HG02973 (cell line): ENCODE measurements around the gene CLIP3.
"Not testable (repeated sequence)": the region's sequence is repeated elsewhere in the genome, so short reads cannot be mapped to it uniquely, and the experiment has no call there.

Experiments
- ATAC-seq: cut with Tn5 transposase; IDR thresholded peaks from one replicate; pipeline ENCODE4 v1.9.1; 2021; ENCODE audit warnings: moderate library complexity; ENCODE audit not compliant: unreplicated experiment

Gene CLIP3

GRCh38 chr19:36049080-36049698 is 16.5 kb upstream of the CLIP3 start:
- no peak for ATAC-seq

- no peak for ATAC-seq
These were observed 15.2 kb upstream of the CLIP3 start for GRCh38 chr19:36047835-36048234.

GRCh38 chr19:36046443-36047050 is 13.9 kb upstream of the CLIP3 start:
- no peak for ATAC-seq

DNA sequence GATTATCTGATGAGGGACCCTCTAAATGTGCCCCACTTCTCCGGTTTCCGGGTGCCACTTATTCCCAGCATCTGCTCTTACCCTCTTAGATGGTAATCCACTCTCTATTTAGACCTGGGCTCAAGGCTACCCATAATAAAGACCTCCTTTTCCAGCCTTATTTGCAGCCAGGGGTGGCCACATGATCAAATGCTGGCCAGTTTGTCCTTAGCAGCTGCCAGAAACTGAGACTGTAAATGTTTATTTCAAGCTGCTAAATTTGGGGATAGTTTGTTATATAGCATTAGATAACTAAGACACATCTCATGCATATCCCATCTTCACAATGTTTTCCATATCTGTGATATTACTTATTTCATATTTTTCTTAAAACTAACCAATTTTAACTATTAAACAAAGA is 11.3 kb upstream of the CLIP3 start:
- ATAC-seq: no peak

- ATAC-seq: no peak
These were observed 9.2 kb upstream of the CLIP3 start for GRCh38 chr19:36041831-36042230.

DNA sequence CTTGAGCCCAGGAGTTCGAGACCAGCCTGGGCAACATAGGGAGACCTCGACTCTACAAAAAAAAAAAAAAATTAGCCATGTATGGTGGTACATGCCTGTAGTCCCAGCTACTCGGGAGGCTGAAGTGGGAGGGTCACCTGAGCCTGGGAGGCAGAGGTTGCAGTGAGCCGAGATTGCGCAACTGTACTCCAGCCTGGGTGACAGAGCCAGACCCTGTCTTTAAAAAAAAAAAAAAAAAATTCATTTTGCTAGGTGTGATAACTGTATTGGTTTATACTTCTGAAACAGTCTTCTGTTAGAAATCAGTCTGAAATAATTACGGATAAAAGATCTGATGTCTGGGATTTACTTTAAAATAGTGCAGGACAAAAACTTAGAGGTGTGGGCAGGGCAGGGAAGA is 8.4 kb upstream of the CLIP3 start:
- not testable (repeated sequence) for ATAC-seq

- no peak for ATAC-seq
These were observed 7.8 kb upstream of the CLIP3 start for GRCh38 chr19:36040495-36040894.

- no peak for ATAC-seq
These were observed 1.4 kb downstream of the CLIP3 start for GRCh38 chr19:36031308-36031707.

GRCh38 chr19:36030264-36031148 is 2.2 kb downstream of the CLIP3 start:
- no peak for ATAC-seq

DNA sequence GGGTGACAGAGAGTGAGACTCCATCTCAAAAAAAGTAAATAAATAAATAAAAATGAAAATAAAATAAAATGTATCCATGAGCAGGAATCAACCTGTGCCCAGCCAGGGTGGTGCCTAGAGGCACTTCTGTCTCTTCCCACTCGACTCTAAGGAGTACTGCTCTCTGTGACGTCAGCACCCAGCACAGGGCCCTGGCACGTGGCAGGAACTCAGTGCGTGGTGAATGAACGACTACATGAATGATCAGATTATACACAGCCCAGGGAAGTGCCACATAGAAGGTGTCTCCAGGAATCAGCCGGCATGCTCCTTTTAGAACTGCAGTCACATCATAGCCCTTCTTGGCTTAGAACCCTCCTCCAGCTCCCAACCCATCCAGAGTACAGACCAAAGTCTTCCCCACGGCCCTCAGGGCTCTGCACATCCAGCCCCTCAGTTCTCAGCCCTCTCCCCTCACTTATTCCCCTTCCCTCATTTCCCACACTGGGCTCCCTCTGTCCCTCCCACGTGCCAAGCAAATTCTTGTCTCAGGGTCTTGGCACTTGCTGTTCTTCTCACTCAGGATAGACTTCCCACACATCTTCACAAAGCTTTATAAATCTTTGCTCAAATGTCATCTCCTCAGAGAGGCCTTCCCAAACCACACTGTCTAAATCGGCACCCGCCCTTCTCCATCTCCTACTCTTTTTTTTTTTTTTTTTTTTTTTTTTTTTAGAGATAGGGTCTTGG is 4.2 kb downstream of the CLIP3 start:
- no peak for ATAC-seq

DNA sequence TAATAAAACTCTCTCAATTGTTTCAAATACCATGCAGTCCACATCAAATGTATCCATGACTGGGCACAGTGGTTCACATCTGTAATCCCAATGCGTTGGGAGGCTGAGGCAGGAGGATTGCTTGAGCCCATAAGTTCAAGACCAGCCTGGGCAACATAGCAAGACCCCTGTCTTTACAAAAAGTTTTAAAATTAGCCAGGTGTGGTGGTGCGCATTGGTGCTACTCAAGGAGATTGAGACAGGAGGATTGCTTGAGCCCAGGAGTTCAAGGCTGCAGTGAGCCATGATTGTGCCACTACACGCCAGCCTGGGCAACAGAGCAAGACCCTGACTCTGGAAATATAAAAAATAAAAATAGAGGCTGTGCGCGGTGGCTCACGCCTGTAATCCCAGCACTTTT is 5.0 kb downstream of the CLIP3 start:
- no peak for ATAC-seq

DNA sequence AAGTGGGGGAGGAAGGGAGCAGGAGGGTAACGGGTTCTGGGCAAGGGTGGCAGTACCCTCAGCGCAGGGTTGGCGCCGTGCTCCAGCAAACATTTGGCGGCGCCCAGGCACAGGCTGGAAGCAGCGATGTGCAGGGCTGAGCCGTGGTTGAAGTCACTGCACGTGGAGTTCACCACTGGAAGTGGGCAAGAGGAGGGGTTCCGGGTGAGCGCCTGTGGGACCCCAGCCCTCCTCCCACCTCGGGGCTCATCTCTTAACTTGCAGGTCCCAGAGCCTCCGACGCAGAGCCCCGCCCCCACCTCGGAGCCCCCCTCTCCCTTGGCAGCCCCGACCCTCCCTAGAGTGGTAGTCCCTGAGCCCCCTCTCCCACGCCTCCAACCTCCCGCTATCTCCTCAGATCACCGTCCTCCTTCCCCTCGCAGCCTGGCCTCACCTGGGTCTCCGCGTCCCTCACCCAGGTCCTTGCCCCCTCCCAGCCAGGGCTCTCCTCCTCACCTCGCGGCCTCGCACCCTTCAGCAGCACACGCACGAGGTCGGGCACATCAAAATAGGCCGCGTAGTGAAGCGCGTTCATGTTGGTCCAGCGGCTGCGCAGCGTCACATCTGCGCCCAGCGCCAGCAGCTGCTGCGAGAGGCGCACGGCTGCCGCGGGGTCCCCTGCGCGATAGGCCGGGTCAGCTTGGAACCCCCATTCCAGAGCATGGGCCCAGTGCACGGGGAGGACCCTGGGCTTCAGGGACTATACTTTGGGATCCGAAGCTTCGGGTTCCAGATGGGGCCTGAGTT is 6.4 kb downstream of the CLIP3 start:
- ATAC-seq: no peak

GRCh38 chr19:36025541-36025940 is 7.1 kb downstream of the CLIP3 start:
- ATAC-seq: no peak

- ATAC-seq: no peak
These were observed 9.2 kb downstream of the CLIP3 start for GRCh38 chr19:36023432-36023831.

DNA sequence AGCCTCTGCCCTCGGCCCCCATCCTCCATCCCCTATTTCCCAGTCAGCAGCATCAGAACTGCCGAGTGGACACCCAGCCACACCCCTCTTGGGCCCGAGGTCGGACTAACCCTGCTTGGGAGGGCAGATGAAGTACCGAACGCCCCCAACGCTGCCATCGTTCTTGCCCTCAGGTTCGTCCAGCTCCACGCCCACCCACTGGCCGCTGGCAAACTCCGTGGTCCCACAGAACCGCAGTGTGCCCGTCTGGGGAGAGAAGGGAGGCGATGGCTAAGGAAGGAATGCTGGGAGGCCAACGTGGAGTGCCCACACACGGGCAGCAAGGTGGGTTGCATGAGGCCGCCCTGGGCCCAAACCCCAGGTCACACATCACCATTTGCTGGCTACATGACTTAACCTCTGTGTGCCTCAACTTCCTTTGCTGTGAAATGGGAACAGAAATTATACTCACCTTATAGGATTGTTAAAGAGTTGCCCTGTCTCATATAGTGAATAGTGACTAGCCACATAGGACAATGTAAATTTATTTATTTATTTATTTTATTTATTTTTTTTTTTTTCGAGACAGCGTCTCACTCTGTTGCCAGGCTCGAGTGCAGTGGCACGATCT is 13.5 kb downstream of the CLIP3 start:
- no peak for ATAC-seq

DNA sequence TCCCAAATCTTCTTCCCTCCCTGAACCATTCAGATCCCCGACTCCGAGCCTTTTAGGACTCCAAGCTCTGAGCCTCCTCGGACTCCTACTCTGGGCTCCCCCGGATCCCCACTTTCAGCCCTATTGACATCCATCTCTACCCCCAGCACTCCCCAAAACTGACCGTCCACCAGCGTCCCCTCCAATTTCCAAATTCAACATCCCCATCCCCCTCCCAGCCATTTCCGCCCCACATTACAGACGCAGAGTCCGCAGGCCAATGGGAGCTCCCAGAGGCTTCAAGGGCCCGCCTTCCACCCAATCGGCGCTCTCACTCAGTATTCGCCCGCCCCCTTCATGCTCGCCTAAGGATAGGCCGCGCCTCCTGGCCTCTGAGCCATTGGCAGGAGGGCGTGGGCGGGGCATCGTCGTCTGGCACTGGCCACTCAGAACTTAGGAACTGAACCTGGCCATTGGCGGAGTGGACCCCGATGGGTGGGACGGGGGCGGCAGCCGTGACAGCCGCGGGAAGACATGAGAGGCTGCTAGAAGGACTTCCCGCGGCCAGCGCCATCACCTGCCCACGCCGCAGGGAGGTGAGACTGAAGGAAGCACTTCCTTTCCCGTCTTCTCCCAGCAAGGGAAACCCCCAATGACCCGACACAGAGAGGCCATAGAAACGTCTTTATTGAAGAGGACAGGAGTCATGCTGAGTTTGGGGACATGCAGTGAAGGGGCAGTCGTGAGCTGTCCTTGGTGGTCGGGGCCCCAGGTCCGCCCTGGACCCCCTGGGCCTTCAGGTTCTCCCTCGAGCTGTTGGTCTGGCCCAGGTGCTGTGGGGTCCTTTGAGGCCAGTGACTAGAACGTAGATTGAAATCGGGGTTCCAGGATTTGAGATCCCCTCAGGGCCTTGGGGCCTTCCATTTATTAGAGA is 18.4 kb downstream of the CLIP3 start, which contains the start of gene ALKBH6:
ALKBH6 (minus strand) TSS at position 202 of the 913 bp plus-strand sequence. CDS start 816 bp downstream, outside the sequence.
- peak; percentile 85 for ATAC-seq

GRCh38 chr19:36013280-36014011 is 19.2 kb downstream of the CLIP3 start:
- no peak for ATAC-seq

- no peak for ATAC-seq
These were observed 22.3 kb downstream of the CLIP3 start for GRCh38 chr19:36010402-36010801.
